MCF 10A (cell line): ENCODE results near the gene PCGF1. TPM values are rescaled to one million over a fixed set of nuclear protein-coding genes. Genes with fewer than 3 reads are reported as not detected.
A peak's percentile ranks its signal among the peaks of the same experiment; 100 is the strongest.

Experiments used
- BruUV-seq: library from RNA; stranded (reverse); fragments of 400-500 nt; replicated peaks from 2 replicates; lab custom pipeline; 2021; lab: Mats Ljungman, UMichigan
- CTCF ChIA-PET: fragments of 300-600 bp; sonication (Branson Sonifier 250); formaldehyde crosslinking; extraction: SDS; loops from one replicate; lab custom pipeline; 2021; ENCODE audit warnings: antibody characterized with exemption, inconsistent platforms; lab: Yijun Ruan, JAX
- POLR2A ChIA-PET: fragments of 300-600, 350-650 bp; sonication (Branson Sonifier 250); formaldehyde crosslinking; extraction: SDS; loops from one replicate; lab custom pipeline; 2020; ENCODE audit warnings: antibody characterized with exemption, inconsistent platforms; lab: Yijun Ruan, JAX
- DNase-seq: peaks from one replicate; pipeline ENCODE4 v3.0.0-alpha.2; 2018; ENCODE audit not compliant: unreplicated experiment
- H3K27ac Mint-ChIP-seq: one replicate; pipeline ENCODE4 v1.8.0; 2022; ENCODE audit warnings: mild to moderate bottlenecking, low read depth, mixed read lengths; ENCODE audit not compliant: unreplicated experiment
- H3K27me3 Mint-ChIP-seq: one replicate; pipeline ENCODE4 v1.8.0; 2022; ENCODE audit warnings: mixed read lengths; ENCODE audit not compliant: insufficient read depth, unreplicated experiment
- H3K36me3 Mint-ChIP-seq: one replicate; pipeline ENCODE4 v1.8.0; 2022; ENCODE audit warnings: mild to moderate bottlenecking, moderate library complexity, mixed read lengths; ENCODE audit not compliant: insufficient read depth, unreplicated experiment
- H3K4me1 Mint-ChIP-seq: one replicate; pipeline ENCODE4 v1.8.0; 2022; ENCODE audit warnings: mixed read lengths; ENCODE audit not compliant: insufficient read depth, unreplicated experiment
- H3K4me3 Mint-ChIP-seq: one replicate; pipeline ENCODE4 v1.8.0; 2022; ENCODE audit warnings: mild to moderate bottlenecking, moderate library complexity, mixed read lengths; ENCODE audit not compliant: unreplicated experiment
- H3K9me3 Mint-ChIP-seq: one replicate; pipeline ENCODE4 v1.8.0; 2022; ENCODE audit warnings: mixed read lengths; ENCODE audit not compliant: unreplicated experiment
- intact Hi-C: fragments of 100-400 bp; cut with micrococcal nuclease; formaldehyde crosslinking; loops from 2 replicates; pipeline ENCODE4 v1.14.1; 2022
- total RNA-seq: library from RNA; stranded (reverse); gene quantifications from 2 replicates; pipeline ENCODE4 v1.2.3, GENCODE V29; 2022
- TF ChIP-seq, protein P1 (sequence below): fragments of 200-600 bp; IDR thresholded peaks from one replicate; pipeline ENCODE4 v1.8.0; 2022; ENCODE audit warnings: antibody characterized with exemption, mild to moderate bottlenecking; ENCODE audit not compliant: unreplicated experiment

The PCGF1 gene
- total RNA-seq, 1 experiment from 2014 or later = 41.6 TPM

DNA sequence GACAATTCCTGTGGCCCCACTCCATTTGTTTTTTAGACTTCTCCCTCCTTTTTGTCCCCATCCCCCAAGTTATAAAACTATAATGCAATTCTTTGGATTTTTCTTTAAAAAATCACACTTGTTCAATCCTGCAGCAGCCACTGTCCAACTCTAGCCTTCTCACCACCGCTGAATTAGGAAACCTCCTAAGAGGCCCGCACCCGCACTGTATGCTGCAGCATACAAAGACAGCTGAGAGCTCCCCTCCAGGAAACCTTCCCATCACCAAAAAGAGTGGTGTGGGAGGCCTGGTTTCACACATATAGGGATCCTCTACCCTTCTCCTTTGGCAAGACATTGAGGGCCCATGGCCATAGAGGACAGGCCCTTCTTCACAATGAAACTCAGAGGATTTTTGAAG, 2.9 kb downstream of the PCGF1 start:
- H3K27ac Mint-ChIP-seq = no peak overlapping the region
- peaks cover 28% of the 10 kb centered on the region for H3K4me1 Mint-ChIP-seq
- ChIA-PET POLR2A (interaction anchor here (0.6 to 8.6 kb wide), 3 partner anchors 25 to 327 kb away, joined by 3 to 135 read pairs (median 3); partner anchors contain the start of genes AUP1, DQX1 and HTRA2), CTCF (interaction anchor here (1.0 to 4.5 kb wide), 2 partner anchors 21 to 83 kb away, joined by 4 to 22 read pairs; no protein-coding TSS in a partner anchor)
- H3K36me3 Mint-ChIP-seq = peaks cover 52% of the 10 kb centered on the region
- no peak for DNase-seq
- no peaks in the 10 kb centered on the region for H3K9me3 Mint-ChIP-seq
- no TSS peak for BruUV-seq
- intact Hi-C loops = no loop called here
- no peaks in the 10 kb centered on the region for H3K27me3 Mint-ChIP-seq
- peak overlapping the region; percentile 88 for H3K4me3 Mint-ChIP-seq
- TF ChIP-seq, protein P1, sequence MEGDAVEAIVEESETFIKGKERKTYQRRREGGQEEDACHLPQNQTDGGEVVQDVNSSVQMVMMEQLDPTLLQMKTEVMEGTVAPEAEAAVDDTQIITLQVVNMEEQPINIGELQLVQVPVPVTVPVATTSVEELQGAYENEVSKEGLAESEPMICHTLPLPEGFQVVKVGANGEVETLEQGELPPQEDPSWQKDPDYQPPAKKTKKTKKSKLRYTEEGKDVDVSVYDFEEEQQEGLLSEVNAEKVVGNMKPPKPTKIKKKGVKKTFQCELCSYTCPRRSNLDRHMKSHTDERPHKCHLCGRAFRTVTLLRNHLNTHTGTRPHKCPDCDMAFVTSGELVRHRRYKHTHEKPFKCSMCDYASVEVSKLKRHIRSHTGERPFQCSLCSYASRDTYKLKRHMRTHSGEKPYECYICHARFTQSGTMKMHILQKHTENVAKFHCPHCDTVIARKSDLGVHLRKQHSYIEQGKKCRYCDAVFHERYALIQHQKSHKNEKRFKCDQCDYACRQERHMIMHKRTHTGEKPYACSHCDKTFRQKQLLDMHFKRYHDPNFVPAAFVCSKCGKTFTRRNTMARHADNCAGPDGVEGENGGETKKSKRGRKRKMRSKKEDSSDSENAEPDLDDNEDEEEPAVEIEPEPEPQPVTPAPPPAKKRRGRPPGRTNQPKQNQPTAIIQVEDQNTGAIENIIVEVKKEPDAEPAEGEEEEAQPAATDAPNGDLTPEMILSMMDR = no peak

DNA sequence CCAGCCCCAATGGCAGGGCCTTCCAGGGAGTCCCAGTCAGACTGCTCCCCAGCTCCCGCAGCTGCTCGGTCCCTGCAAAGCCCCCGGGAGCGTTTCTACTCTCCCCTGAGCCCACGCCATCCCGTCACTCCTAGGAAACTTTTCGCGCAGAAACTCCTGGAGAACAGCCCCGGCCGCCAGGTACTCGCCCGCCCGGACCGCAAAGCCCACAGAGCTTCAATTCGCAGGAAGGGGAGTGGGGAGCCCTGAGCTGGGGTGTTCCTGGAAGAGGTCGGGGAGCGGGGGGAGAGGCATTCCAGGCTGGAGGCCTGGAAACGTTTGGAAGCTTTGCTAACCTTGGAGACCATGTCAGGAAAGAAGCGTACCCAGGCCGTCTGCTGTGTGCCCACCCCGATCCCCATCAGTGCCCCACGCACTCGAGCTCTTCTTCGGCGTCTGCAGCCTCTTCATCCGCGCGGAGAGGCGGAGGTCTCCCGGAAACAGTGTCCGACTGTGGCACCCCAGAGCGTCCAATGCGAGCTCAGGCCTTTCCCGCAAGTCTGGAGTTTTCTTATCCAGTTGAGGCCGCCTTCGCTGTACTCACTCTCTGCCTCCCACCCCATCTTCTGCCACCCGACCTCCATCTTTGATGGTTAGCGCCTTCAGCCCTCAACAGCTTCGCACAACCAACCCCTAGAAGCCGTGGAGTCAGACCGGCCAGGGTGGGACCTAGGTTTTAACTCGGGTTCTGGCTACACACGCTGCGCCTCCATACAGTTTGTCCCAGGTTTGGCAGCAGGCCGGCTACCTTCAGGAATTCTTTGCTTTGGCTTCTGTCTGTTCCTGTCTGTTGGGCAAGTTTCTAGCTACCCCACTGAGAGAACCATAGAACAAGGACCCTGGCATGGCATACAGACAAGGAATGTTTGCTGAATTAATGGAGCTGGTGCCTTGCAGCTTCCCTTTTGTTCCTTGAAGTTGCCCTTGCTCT, 3.7 kb downstream of the PCGF1 start:
- ChIA-PET CTCF (interaction anchor here (1.0 to 4.5 kb wide), 2 partner anchors 20 to 84 kb away, joined by 4 to 22 read pairs; no protein-coding TSS in a partner anchor), POLR2A (interaction anchor here (0.6 to 8.6 kb wide), 4 partner anchors 11 to 64 kb away, joined by 3 to 135 read pairs (median 4); partner anchors contain the start of genes AUP1, DQX1 and HTRA2)
- H3K4me1 Mint-ChIP-seq = peaks cover 31% of the 10 kb centered on the region
- intact Hi-C loops = no loop called here
- no peak overlapping the region for H3K27ac Mint-ChIP-seq
- H3K36me3 Mint-ChIP-seq = peaks cover 52% of the 10 kb centered on the region
- H3K9me3 Mint-ChIP-seq = no peaks in the 10 kb centered on the region
- no peak overlapping the region for H3K4me3 Mint-ChIP-seq
- TF ChIP-seq, protein P1 = no peak
- peaks cover 7% of the 10 kb centered on the region for H3K27me3 Mint-ChIP-seq
- BruUV-seq = no TSS peak
- DNase-seq = no peak

DNA sequence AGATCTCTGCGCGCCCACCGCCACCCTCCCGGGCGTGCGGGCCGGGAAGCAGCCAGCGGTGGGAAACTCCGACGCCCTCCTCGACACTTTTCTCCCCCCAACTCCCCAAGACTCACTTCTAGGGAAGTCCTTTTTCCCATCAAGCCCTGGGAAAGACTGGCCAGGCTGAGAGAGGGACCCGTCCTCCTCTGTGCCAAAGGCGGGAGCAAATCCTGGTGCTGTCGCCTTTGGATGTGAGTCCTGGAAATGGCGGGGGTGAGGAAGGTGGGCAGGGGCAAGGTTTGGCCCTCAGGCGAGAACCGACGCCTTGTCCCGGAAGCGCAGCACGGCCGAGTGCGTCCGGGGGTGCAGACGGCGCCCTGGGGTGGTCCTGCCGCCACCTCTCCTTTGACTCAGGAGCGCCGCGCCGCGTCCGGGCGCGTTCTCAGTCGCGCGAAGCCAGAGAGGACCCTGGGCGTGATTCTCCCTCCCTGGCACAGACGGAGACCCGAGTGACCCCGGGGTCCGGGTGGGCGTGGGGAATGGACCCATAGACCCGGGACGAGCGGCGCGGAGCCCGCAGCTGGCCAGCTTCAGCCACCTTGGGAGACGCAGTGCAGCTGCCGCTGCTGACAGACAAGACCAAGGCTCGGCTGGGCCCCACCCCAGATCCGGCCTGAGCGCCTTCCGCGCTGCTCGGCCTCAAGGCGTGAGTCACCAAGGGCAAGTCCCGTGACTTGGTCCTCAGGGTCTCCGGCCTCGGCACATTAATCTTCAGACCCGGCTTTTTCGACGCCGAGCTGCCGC, 4.6 kb downstream of the PCGF1 start:
- Mint-ChIP-seq H3K36me3 (peaks cover 52% of the 10 kb centered on the region), H3K4me3 (no peak overlapping the region), H3K4me1 (peaks cover 31% of the 10 kb centered on the region), H3K9me3 (no peaks in the 10 kb centered on the region), H3K27me3 (peaks cover 16% of the 10 kb centered on the region), H3K27ac (no peak overlapping the region)
- CTCF ChIA-PET = interaction anchor here (4.5 kb wide), 1 partner anchor 85 kb away, joined by 22 read pairs; no protein-coding TSS in a partner anchor
- TF ChIP-seq, protein P1 = no peak
- intact Hi-C loops = no loop called here
- DNase-seq = no peak
- BruUV-seq = no TSS peak
- POLR2A ChIA-PET = interaction anchor here (0.7 to 8.6 kb wide), 2 partner anchors 10 to 27 kb away, joined by 4 to 135 read pairs; partner anchors contain the start of genes AUP1, DQX1 and HTRA2
